Measurements from ENCODE around the gene CLK3. TPM values are rescaled to one million over a fixed set of nuclear protein-coding genes. Genes with fewer than 3 reads are reported as not detected.
A peak's percentile ranks its signal among the peaks of the same experiment; 100 is the strongest.

CLK3 gene
- total RNA-seq, 1 donor from 2014 or later: 89.1 TPM

DNA sequence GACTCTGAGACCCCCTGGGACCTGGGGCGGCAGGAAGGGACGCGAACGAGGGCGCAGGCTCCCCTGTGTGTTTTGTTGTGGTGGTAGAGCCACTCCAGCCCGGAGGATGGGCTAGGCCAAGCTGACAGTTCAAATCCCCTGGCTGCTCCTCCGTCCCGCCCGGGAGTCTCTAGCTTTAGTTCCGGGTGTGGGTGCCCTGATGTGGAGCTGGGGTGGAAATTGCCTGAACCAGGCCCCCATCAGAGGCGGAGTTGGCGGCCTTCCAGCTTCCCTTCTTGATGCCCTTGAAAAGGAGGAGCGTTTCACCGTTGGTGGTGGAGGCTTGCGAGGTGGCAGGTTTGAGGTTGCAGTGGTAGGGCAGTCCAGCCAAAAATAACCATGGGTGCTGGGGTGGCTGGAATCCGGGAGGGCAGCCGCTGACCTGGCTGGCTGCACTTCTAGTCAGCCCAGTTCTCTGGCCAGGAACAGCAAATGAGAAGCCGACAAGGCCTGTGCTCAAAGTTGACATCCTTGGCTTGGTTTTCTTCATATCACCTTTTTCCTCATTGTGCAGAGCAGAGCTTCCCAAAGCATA is 817 bp downstream of the CLK3 start:
- H3K4me1 ChIP-seq: peaks cover 58% of the 10 kb centered on the region

DNA sequence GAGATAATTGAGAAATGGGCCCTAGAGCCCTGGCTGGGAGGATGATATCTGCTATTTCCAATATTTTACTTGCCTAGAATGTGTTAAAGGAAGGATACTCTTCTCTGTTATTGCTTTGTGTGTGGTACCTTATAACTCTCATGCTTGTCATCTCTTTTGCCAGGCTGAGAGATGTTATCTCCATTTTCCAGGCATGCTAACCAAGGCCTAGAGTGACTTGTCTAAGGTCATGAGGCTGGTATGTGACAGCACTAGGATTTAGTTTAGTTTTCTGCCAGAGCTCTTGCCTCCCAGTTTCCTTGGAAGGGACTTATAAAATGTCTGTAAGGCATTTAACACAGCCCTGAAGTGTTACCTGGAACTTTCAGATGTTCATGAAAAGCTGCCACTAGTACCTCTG is 1.4 kb downstream of the CLK3 start:
- peak overlapping the region; percentile 95 to 98 for H3K4me3 ChIP-seq
- intact Hi-C loops (cut with DNase I): no loop called here
- peak overlapping the region; percentile 91 for H3K27ac ChIP-seq
- H3K9me3 ChIP-seq: no peaks in the 10 kb centered on the region
- TF ChIP-seq POLR2AphosphoS5 (IDR thresholded peaks at IDR 0.05; ENCODE audit: insufficient read depth in 1 of 2, low read depth in 1 of 2): no peak
- TF ChIP-seq, protein P1, sequence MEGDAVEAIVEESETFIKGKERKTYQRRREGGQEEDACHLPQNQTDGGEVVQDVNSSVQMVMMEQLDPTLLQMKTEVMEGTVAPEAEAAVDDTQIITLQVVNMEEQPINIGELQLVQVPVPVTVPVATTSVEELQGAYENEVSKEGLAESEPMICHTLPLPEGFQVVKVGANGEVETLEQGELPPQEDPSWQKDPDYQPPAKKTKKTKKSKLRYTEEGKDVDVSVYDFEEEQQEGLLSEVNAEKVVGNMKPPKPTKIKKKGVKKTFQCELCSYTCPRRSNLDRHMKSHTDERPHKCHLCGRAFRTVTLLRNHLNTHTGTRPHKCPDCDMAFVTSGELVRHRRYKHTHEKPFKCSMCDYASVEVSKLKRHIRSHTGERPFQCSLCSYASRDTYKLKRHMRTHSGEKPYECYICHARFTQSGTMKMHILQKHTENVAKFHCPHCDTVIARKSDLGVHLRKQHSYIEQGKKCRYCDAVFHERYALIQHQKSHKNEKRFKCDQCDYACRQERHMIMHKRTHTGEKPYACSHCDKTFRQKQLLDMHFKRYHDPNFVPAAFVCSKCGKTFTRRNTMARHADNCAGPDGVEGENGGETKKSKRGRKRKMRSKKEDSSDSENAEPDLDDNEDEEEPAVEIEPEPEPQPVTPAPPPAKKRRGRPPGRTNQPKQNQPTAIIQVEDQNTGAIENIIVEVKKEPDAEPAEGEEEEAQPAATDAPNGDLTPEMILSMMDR (IDR thresholded peaks at IDR 0.05): no peak
- no peak for TF ChIP-seq POLR2A (IDR thresholded peaks at IDR 0.05)
- peaks cover 0 to 28% of the 10 kb centered on the region in 2 donors for H3K36me3 ChIP-seq
- no peaks in the 10 kb centered on the region for H3K27me3 ChIP-seq
- H3K4me1 ChIP-seq: peaks cover 59% of the 10 kb centered on the region
- DNase-seq (ENCODE audit: extremely low spot score in 2 of 2): no peak

More for the DNA sequence above, 817 bp downstream of the CLK3 start:
- H3K9me3 ChIP-seq: no peaks in the 10 kb centered on the region
- peak overlapping the region; percentile 95 to 98 for H3K4me3 ChIP-seq
- H3K27ac ChIP-seq: peak overlapping the region; percentile 91
- intact Hi-C loops (cut with DNase I): no loop called here
- DNase-seq (ENCODE audit: extremely low spot score in 2 of 2): no peak
- no peaks in the 10 kb centered on the region for H3K27me3 ChIP-seq
- TF ChIP-seq, protein P1 (IDR thresholded peaks at IDR 0.05): no peak
- TF ChIP-seq POLR2AphosphoS5 (IDR thresholded peaks at IDR 0.05; ENCODE audit: insufficient read depth in 1 of 2, low read depth in 1 of 2) (no peak), POLR2A (IDR thresholded peaks at IDR 0.05) (no peak)
- peaks cover 0 to 22% of the 10 kb centered on the region in 2 donors for H3K36me3 ChIP-seq

DNA sequence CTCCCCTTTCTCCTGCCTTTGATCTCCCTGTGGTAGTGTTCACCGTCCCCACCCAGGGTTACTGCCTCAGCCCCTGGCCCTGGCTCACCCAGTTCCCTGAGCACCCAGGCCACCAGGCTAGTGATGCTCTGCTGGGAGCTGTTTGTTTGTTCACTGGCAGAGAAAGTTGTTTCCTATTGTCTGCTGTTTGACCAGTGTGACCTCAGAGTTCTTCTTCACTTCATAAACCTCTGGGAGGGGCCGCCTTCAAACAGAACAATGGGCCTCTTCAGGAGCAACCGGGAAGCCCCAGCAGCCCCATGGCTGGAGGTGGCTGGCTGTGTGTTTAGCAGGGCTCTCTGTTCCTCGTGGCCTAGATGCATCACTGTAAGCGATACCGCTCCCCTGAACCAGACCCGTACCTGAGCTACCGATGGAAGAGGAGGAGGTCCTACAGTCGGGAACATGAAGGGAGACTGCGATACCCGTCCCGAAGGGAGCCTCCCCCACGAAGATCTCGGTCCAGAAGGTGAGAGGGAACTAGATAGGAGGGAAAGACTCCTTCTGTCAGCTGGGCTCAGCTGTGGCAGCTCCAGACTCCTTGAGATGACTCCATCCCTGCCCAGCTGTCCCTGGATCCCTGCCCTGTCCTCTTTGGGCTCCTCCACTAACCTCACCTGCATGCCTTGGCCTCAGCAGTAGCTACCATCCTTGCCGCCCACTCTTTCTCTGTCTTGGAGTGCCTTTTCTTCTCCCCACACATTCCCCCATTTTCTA is 3.4 kb downstream of the CLK3 start:
- no peaks in the 10 kb centered on the region for H3K9me3 ChIP-seq
- no peak overlapping the region for H3K27ac ChIP-seq
- no peak for DNase-seq (ENCODE audit: extremely low spot score in 2 of 2)
- peaks cover 0 to 47% of the 10 kb centered on the region in 2 donors for H3K36me3 ChIP-seq
- peaks cover 55% of the 10 kb centered on the region for H3K4me1 ChIP-seq
- intact Hi-C loops (cut with DNase I): no loop called here
- H3K27me3 ChIP-seq: no peaks in the 10 kb centered on the region
- TF ChIP-seq POLR2A (IDR thresholded peaks at IDR 0.05) (no peak), POLR2AphosphoS5 (IDR thresholded peaks at IDR 0.05; ENCODE audit: insufficient read depth in 1 of 2, low read depth in 1 of 2) (no peak)
- TF ChIP-seq, protein P1 (IDR thresholded peaks at IDR 0.05): no peak
- no peak overlapping the region for H3K4me3 ChIP-seq

DNA sequence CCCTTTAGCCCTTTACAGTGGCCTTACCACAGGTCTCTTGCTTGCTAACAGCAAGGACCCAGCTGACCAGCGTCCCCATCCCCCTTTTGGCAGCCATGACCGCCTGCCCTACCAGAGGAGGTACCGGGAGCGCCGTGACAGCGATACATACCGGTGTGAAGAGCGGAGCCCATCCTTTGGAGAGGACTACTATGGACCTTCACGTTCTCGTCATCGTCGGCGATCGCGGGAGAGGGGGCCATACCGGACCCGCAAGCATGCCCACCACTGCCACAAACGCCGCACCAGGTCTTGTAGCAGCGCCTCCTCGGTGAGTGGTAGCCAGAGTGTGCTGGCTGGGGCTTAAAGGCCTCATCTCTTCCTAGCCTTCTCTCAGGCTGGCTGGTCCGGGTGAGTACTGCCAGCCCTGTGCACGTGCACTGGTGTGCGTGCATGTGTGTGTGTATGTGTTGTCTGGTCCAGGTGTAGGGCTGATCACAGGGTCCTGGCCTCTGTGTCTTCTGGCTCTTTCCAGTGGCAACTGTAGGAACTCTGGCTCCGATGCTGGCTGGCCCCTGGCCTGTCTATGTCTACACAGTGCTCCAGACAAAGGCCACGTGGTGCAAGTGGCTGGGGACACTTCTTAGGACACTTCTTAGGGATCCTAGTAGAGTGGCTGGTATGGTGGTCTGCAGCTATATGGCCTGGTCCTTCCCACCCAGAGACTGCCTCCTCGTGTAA is 4.4 kb downstream of the CLK3 start:
- Histone ChIP-seq H3K4me3 (no peak overlapping the region), H3K27me3 (no peaks in the 10 kb centered on the region), H3K4me1 (peaks cover 51% of the 10 kb centered on the region), H3K27ac (no peak overlapping the region), H3K36me3 (peaks cover 0 to 58% of the 10 kb centered on the region in 2 donors), H3K9me3 (no peaks in the 10 kb centered on the region)
- intact Hi-C loops (cut with DNase I): no loop called here
- no peak for TF ChIP-seq POLR2A (IDR thresholded peaks at IDR 0.05)
- TF ChIP-seq POLR2AphosphoS5 (IDR thresholded peaks at IDR 0.05; ENCODE audit: insufficient read depth in 1 of 2, low read depth in 1 of 2): no peak
- TF ChIP-seq, protein P1 (IDR thresholded peaks at IDR 0.05): no peak
- DNase-seq (ENCODE audit: extremely low spot score in 2 of 2): no peak

All from vagina (tissue), 2 donors.